Neural cell (in vitro differentiated cells): Measurements from ENCODE around the gene EHD1. TPM values are rescaled to one million over a fixed set of nuclear protein-coding genes. Genes with fewer than 3 reads are reported as not detected.

ENCODE experiments used
- H2AFZ ChIP-seq: fragments of 200-600, 300-800 bp; sonication (generic), shearing (Covaris generic); 2 replicates; pipeline ENCODE4 v1.6.0; 2014; ENCODE audit warnings: low read depth, mild to moderate bottlenecking, antibody characterized with exemption, low read length, moderate library complexity
- H3F3A ChIP-seq: fragments of 200-600 bp; shearing (Covaris generic); 2 replicates; pipeline ENCODE4 v1.6.1; 2016; ENCODE audit warnings: mild to moderate bottlenecking, moderate library complexity, mixed read lengths, antibody characterized with exemption, low read length; ENCODE audit not compliant: insufficient read depth, poor library complexity, severe bottlenecking
- H3K27ac ChIP-seq: fragments of 200-600, 300-800 bp; sonication (generic), shearing (Covaris generic); 2 replicates; pipeline ENCODE4 v1.5.1; 2014; ENCODE audit warnings: mild to moderate bottlenecking, low read length, moderate library complexity
- H3K27me3 ChIP-seq: fragments of 300-800, 200-600 bp; sonication (generic), shearing (Covaris generic); 2 replicates; pipeline ENCODE4 v1.6.0; 2014; ENCODE audit warnings: mild to moderate bottlenecking, low read depth, low read length, moderate library complexity; ENCODE audit not compliant: insufficient read depth
- H3K36me3 ChIP-seq: fragments of 300-800, 200-600 bp; sonication (generic), shearing (Covaris generic); 2 replicates; pipeline ENCODE4 v1.5.1; 2014; ENCODE audit warnings: mild to moderate bottlenecking, antibody characterized with exemption, low read length, moderate library complexity; ENCODE audit not compliant: insufficient read depth
- H3K4me2 ChIP-seq: fragments of 300-800, 200-600 bp; sonication (generic), shearing (Covaris generic); 2 replicates; pipeline ENCODE4 v1.6.0; 2014; ENCODE audit warnings: mild to moderate bottlenecking, low read length
- H3K4me3 ChIP-seq: fragments of 300-800, 200-600 bp; sonication (generic), shearing (Covaris generic); 2 replicates; pipeline ENCODE4 v1.5.1; 2014; ENCODE audit warnings: mild to moderate bottlenecking, low read length, moderate library complexity
- H3K79me2 ChIP-seq: fragments of 200-600 bp; shearing (Covaris generic); replicated peaks from 2 replicates; pipeline ENCODE4 v1.6.0; 2014; ENCODE audit warnings: mild to moderate bottlenecking, low read length, moderate library complexity; ENCODE audit not compliant: insufficient read depth
- H3K9ac ChIP-seq: fragments of 300-800, 200-600 bp; sonication (generic), shearing (Covaris generic); 2 replicates; pipeline ENCODE4 v1.6.1; 2016; ENCODE audit warnings: mild to moderate bottlenecking, low read length, mixed read lengths
- H3K9me2 ChIP-seq: fragments of 200-600 bp; shearing (Covaris generic); 2 replicates; pipeline ENCODE4 v1.6.1; 2016; ENCODE audit warnings: mild to moderate bottlenecking, low read length, mixed read lengths; ENCODE audit not compliant: insufficient read depth
- H3K9me3 ChIP-seq: fragments of 200-600, 300-800 bp; sonication (generic), shearing (Covaris generic); 2 replicates; pipeline ENCODE4 v1.6.1; 2016; ENCODE audit warnings: mild to moderate bottlenecking, mixed run types, low read length, moderate library complexity, mixed read lengths
- H4K20me1 ChIP-seq: fragments of 200-600 bp; shearing (Covaris generic); 2 replicates; pipeline ENCODE4 v1.6.1; 2016; ENCODE audit warnings: mild to moderate bottlenecking, mixed run types; ENCODE audit not compliant: insufficient read depth
- CTCF ChIP-seq: fragments of 450-650 bp; IDR thresholded peaks from 2 replicates; pipeline ENCODE4 v1.5.1; 2014; ENCODE audit warnings: antibody characterized with exemption, mild to moderate bottlenecking, moderate library complexity; ENCODE audit not compliant: poor library complexity, severe bottlenecking
- EP300 ChIP-seq: fragments of 450-650 bp; conservative IDR thresholded peaks from 2 replicates; pipeline ENCODE4 v1.6.1; 2014; ENCODE audit warnings: antibody characterized with exemption, mild to moderate bottlenecking, moderate library complexity; ENCODE audit not compliant: poor library complexity, severe bottlenecking
- EZH2 ChIP-seq: fragments of 200-600, 300-800 bp; shearing (Covaris generic), sonication (generic); IDR thresholded peaks from 2 replicates; pipeline ENCODE4 v1.6.1; 2014; ENCODE audit warnings: antibody characterized with exemption, low read length, borderline replicate concordance, mild to moderate bottlenecking; ENCODE audit not compliant: insufficient read depth, poor library complexity, severe bottlenecking
- MXI1 ChIP-seq: fragments of 450-650 bp; conservative IDR thresholded peaks from 2 replicates; pipeline ENCODE4 v1.6.1; 2014; ENCODE audit warnings: antibody characterized with exemption, mild to moderate bottlenecking; ENCODE audit not compliant: poor library complexity, severe bottlenecking
- POLR2AphosphoS5 ChIP-seq: IDR thresholded peaks from 2 replicates; pipeline ENCODE4 v1.6.1; 2012
- RAD21 ChIP-seq: fragments of 450-650 bp; conservative IDR thresholded peaks from 2 replicates; pipeline ENCODE4 v1.6.1; 2014; ENCODE audit warnings: antibody characterized with exemption, mild to moderate bottlenecking, moderate library complexity
- REST ChIP-seq: IDR thresholded peaks from 2 replicates; pipeline ENCODE4 v1.6.1; 2012; ENCODE audit warnings: borderline replicate concordance
- SMC3 ChIP-seq: fragments of 450-650 bp; conservative IDR thresholded peaks from 2 replicates; pipeline ENCODE4 v1.6.1; 2014; ENCODE audit warnings: antibody characterized with exemption, mild to moderate bottlenecking, moderate library complexity; ENCODE audit not compliant: poor library complexity
- TAF1 ChIP-seq: IDR thresholded peaks from 2 replicates; pipeline ENCODE4 v1.6.1; 2012; ENCODE audit warnings: low read depth
- polyA plus RNA-seq: library from polyadenylated mRNA; depleted of rRNA; stranded (reverse); fragments of >200 nt; gene quantifications from 2 replicates; pipeline ENCODE4 v1.2.3, GENCODE V29; 2014

The EHD1 gene
- polyA plus RNA-seq, 1 donor from 2014 or later, result 26.4 TPM

- H3K9me2 ChIP-seq, result no peaks in the 10 kb centered on the region
Measured at GRCh38 chr11:64891215-64891848, 12.9 kb upstream of the EHD1 start.

GRCh38 chr11:64890522-64890939 lies 12.1 kb upstream of the EHD1 start:
- H2AFZ ChIP-seq, result no peak overlapping the region
- no peaks in the 10 kb centered on the region for H3K9me2 ChIP-seq
- no peaks in the 10 kb centered on the region for H3K9me3 ChIP-seq
- no peak overlapping the region for H3K4me2 ChIP-seq
- H3K79me2 ChIP-seq, result no peaks in the 10 kb centered on the region
- no peaks in the 10 kb centered on the region for H4K20me1 ChIP-seq
- no peak overlapping the region for H3K4me3 ChIP-seq
- H3K27ac ChIP-seq, result no peak overlapping the region
- no peak overlapping the region for H3K9ac ChIP-seq
- no peaks in the 10 kb centered on the region for H3F3A ChIP-seq
- no peaks in the 10 kb centered on the region for H3K27me3 ChIP-seq
- H3K36me3 ChIP-seq, result no peaks in the 10 kb centered on the region
- TF ChIP-seq EZH2 (no peak), EP300 (no peak), MXI1 (no peak), POLR2AphosphoS5 (no peak), REST (no peak), SMC3 (no peak), RAD21 (no peak), TAF1 (no peak)

More at GRCh38 chr11:64891215-64891848, 12.9 kb upstream of the EHD1 start:
- Histone ChIP-seq H3K9ac (no peak overlapping the region), H2AFZ (no peak overlapping the region), H3K36me3 (no peaks in the 10 kb centered on the region), H3K27me3 (no peaks in the 10 kb centered on the region), H3K79me2 (no peaks in the 10 kb centered on the region), H3K9me3 (no peaks in the 10 kb centered on the region), H4K20me1 (no peaks in the 10 kb centered on the region), H3F3A (no peaks in the 10 kb centered on the region), H3K4me2 (no peak overlapping the region), H3K27ac (no peak overlapping the region), H3K4me3 (no peak overlapping the region)
- no peak for TF ChIP-seq TAF1
- no peak for TF ChIP-seq POLR2AphosphoS5
- TF ChIP-seq RAD21, result no peak
- TF ChIP-seq EP300, result no peak
- TF ChIP-seq REST, result no peak
- no peak for TF ChIP-seq CTCF
- no peak for TF ChIP-seq SMC3
- no peak for TF ChIP-seq EZH2
- TF ChIP-seq MXI1, result no peak
